H1 (cell line): Measurements from ENCODE around the gene HOXB8. TPM values are rescaled to one million over a fixed set of nuclear protein-coding genes. Genes with fewer than 3 reads are reported as not detected.

Experiments
- CTCF ChIA-PET: fragments of 300-600 bp; sonication (Branson Sonifier 250); formaldehyde crosslinking; loops from one replicate; lab custom pipeline; 2021; ENCODE audit not compliant: partially characterized antibody; lab: Charles Lee
- POLR2A ChIA-PET: fragments of 300-600 bp; sonication (Branson Sonifier 250); formaldehyde crosslinking; loops from one replicate; lab custom pipeline; 2021; ENCODE audit warnings: inconsistent platforms; ENCODE audit not compliant: partially characterized antibody; lab: Charles Lee
- DNase-seq, 2 experiments: peaks; one replicate each; pipeline versions ENCODE4 v3.0.0 to v3.0.0-alpha.2; 2010 to 2022; ENCODE audit warnings: low spot score in 2 of 2, low read depth in 1 of 2, mixed read lengths in 1 of 2
- FAIRE-seq: peaks from 2 replicates; lab custom pipeline; 2011; peaks lifted over from hg19 to GRCh38; lab: Jason Lieb, UNC
- H2AFZ ChIP-seq: 2 replicates; pipeline ENCODE4 v1.8.1; 2012; ENCODE audit warnings: low read length, inconsistent platforms
- H2AK5ac ChIP-seq: 2 replicates; pipeline ENCODE4 v1.6.1; 2013; ENCODE audit warnings: low read depth, low read length
- H2BK120ac ChIP-seq: replicated peaks from 2 replicates; pipeline ENCODE3; 2013; ENCODE audit warnings: low read depth, low read length, inconsistent platforms
- H2BK12ac ChIP-seq: 2 replicates; pipeline ENCODE4 v1.6.1; 2013; ENCODE audit warnings: low read depth, low read length
- H2BK15ac ChIP-seq: 2 replicates; pipeline ENCODE4 v1.6.1; 2013; ENCODE audit warnings: low read length
- H2BK20ac ChIP-seq: 2 replicates; pipeline ENCODE4 v1.6.1; 2013; ENCODE audit warnings: low read length
- H2BK5ac ChIP-seq: 2 replicates; pipeline ENCODE4 v1.6.1; 2013; ENCODE audit warnings: low read depth, low read length
- H3K14ac ChIP-seq: 2 replicates; pipeline ENCODE4 v1.6.1; 2013; ENCODE audit warnings: inconsistent platforms; ENCODE audit not compliant: insufficient read length
- H3K18ac ChIP-seq: 2 replicates; pipeline ENCODE4 v1.6.1; 2013; ENCODE audit warnings: low read length; ENCODE audit errors: extremely low read depth
- H3K23ac ChIP-seq: 2 replicates; pipeline ENCODE4 v1.6.1; 2013; ENCODE audit warnings: inconsistent platforms; ENCODE audit not compliant: insufficient read length
- H3K23me2 ChIP-seq: 2 replicates; pipeline ENCODE4 v1.6.1; 2013; ENCODE audit warnings: low read depth, low read length
- H3K27ac ChIP-seq: 2 replicates; pipeline ENCODE4 v1.6.1; 2011; ENCODE audit warnings: low read depth, low read length, inconsistent platforms
- H3K27me3 ChIP-seq, 4 experiments: replicated peaks in 1 of 4; 1 replicate in 1 of 4; 2 replicates in 3 of 4; pipeline versions ENCODE4 v1.6.1 to v1.8.1; 2011 to 2013; ENCODE audit warnings: low read length in 3 of 4, mild to moderate bottlenecking in 3 of 4, inconsistent platforms in 2 of 4, mixed read lengths in 2 of 4, moderate library complexity in 1 of 4; ENCODE audit not compliant: control insufficient read depth in 3 of 4, insufficient read depth in 3 of 4; ENCODE audit errors: extremely low read depth in 1 of 4
- H3K36me3 ChIP-seq, 4 experiments: 2 replicates each; pipeline versions ENCODE4 v1.6.1 to v1.8.1; 2011 to 2013; ENCODE audit warnings: mild to moderate bottlenecking in 4 of 4, low read length in 3 of 4, moderate library complexity in 2 of 4, control low read depth in 1 of 4, inconsistent platforms in 1 of 4; ENCODE audit not compliant: insufficient read depth in 4 of 4, control insufficient read depth in 2 of 4
- H3K4ac ChIP-seq: replicated peaks from 2 replicates; pipeline ENCODE3; 2013; ENCODE audit warnings: low read length, low read depth, mixed read lengths, inconsistent platforms; ENCODE audit not compliant: insufficient read length
- H3K4me1 ChIP-seq, 4 experiments: replicated peaks in 1 of 4; 1 replicate in 1 of 4; 2 replicates in 3 of 4; pipeline versions ENCODE4 v1.6.1 to v1.8.1; 2011 to 2013; ENCODE audit warnings: low read length in 3 of 4, inconsistent platforms in 2 of 4, mixed read lengths in 1 of 4; ENCODE audit not compliant: insufficient read depth in 4 of 4, control insufficient read depth in 3 of 4
- H3K4me2 ChIP-seq, 2 experiments: 2 replicates each; pipeline versions ENCODE4 v1.6.1 to v1.8.1; 2011 to 2013; ENCODE audit warnings: low read depth in 2 of 2, low read length in 2 of 2, control low read depth in 1 of 2, inconsistent platforms in 1 of 2, mild to moderate bottlenecking in 1 of 2; ENCODE audit not compliant: insufficient read depth in 1 of 2
- H3K4me3 ChIP-seq, 4 experiments: fragments of 200-600, 300-600 bp in 1 of 4; sonication (generic), shearing (Covaris generic), sonication (Bioruptor Twin) in 1 of 4; 2 replicates each; pipeline versions ENCODE4 v1.5.1 to v1.8.1; 2011 to 2016; ENCODE audit warnings: low read length in 4 of 4, low read depth in 3 of 4, control low read depth in 2 of 4, inconsistent platforms in 2 of 4, mild to moderate bottlenecking in 2 of 4, mixed read lengths in 1 of 4, moderate library complexity in 1 of 4; ENCODE audit not compliant: insufficient read depth in 2 of 4; ENCODE audit errors: extremely low read depth in 1 of 4
- H3K56ac ChIP-seq: replicated peaks from 2 replicates; pipeline ENCODE3; 2013; ENCODE audit warnings: low read depth, mild to moderate bottlenecking, mixed read lengths, low read length, inconsistent platforms; ENCODE audit not compliant: insufficient read length
- H3K79me1 ChIP-seq: 2 replicates; pipeline ENCODE4 v1.6.1; 2013; ENCODE audit warnings: low read depth, low read length, control low read depth
- H3K79me2 ChIP-seq, 2 experiments: 2 replicates each; pipeline versions ENCODE4 v1.6.1 to v1.8.1; 2012 to 2013; ENCODE audit warnings: low read length in 2 of 2, mild to moderate bottlenecking in 2 of 2, inconsistent platforms in 1 of 2; ENCODE audit not compliant: insufficient read depth in 2 of 2, control insufficient read depth in 1 of 2
- H3K9ac ChIP-seq, 4 experiments: replicated peaks in 1 of 4; 1 replicate in 1 of 4; 2 replicates in 3 of 4; pipeline versions ENCODE4 v1.6.1 to v1.8.1; 2011 to 2013; ENCODE audit warnings: low read depth in 3 of 4, low read length in 3 of 4, control low read depth in 2 of 4, mild to moderate bottlenecking in 2 of 4, moderate library complexity in 2 of 4, inconsistent platforms in 1 of 4; ENCODE audit errors: extremely low read depth in 1 of 4
- H3K9me3 ChIP-seq, 2 experiments: 2 replicates each; pipeline versions ENCODE4 v1.6.1 to v1.8.1; 2012 to 2013; ENCODE audit warnings: mild to moderate bottlenecking in 2 of 2, moderate library complexity in 2 of 2, control low read depth in 1 of 2, inconsistent platforms in 1 of 2, low read depth in 1 of 2, low read length in 1 of 2, mixed read lengths in 1 of 2; ENCODE audit not compliant: insufficient read depth in 2 of 2
- H4K20me1 ChIP-seq, 2 experiments: replicated peaks in 1 of 2; 2 replicates each; pipeline versions ENCODE3 to v1.8.1; 2011 to 2013; ENCODE audit warnings: inconsistent platforms in 2 of 2, low read length in 2 of 2, mild to moderate bottlenecking in 1 of 2; ENCODE audit not compliant: insufficient read depth in 2 of 2, control insufficient read depth in 1 of 2
- H4K5ac ChIP-seq: 2 replicates; pipeline ENCODE4 v1.6.1; 2013; ENCODE audit warnings: low read length, low read depth, mixed read lengths, inconsistent platforms; ENCODE audit not compliant: insufficient read length
- H4K8ac ChIP-seq: 2 replicates; pipeline ENCODE4 v1.8.0; 2013; ENCODE audit warnings: mild to moderate bottlenecking, moderate library complexity, low read length, inconsistent platforms; ENCODE audit not compliant: insufficient read depth; ENCODE audit errors: extremely low read depth
- H4K91ac ChIP-seq: replicated peaks from 2 replicates; pipeline ENCODE3; 2013; ENCODE audit warnings: low read length, mixed read lengths, inconsistent platforms; ENCODE audit not compliant: insufficient read length
- BCL11A ChIP-seq, 2 experiments: IDR thresholded peaks; one replicate each; pipeline ENCODE4 v1.6.1; 2011; ENCODE audit warnings: low read depth in 2 of 2, low read length in 2 of 2, mild to moderate bottlenecking in 2 of 2
- CBX8 ChIP-seq: fragments of 300-800, 300-1000 bp; sonication (generic); IDR thresholded peaks from 2 replicates; pipeline ENCODE4 v1.7.1; 2016; ENCODE audit warnings: low read depth, low read length, borderline replicate concordance
- EZH2 ChIP-seq: fragments of 200-600 bp; sonication (generic); IDR thresholded peaks from 2 replicates; pipeline ENCODE4 v1.7.1; 2012; ENCODE audit warnings: low read depth, mild to moderate bottlenecking, moderate library complexity, low read length, inconsistent platforms; ENCODE audit not compliant: severe bottlenecking
- RFX5 ChIP-seq: IDR thresholded peaks from 2 replicates; pipeline ENCODE4 v1.6.1; 2011; ENCODE audit warnings: low read depth, low read length, improper control_type of control experiment, borderline replicate concordance
- RNF2 ChIP-seq: fragments of 200-900, 300-1000 bp; sonication (generic); IDR thresholded peaks from 2 replicates; pipeline ENCODE4 v1.7.1; 2016; ENCODE audit warnings: borderline replicate concordance, low read depth, mild to moderate bottlenecking, antibody characterized with exemption, low read length; ENCODE audit not compliant: poor library complexity, severe bottlenecking; ENCODE audit errors: missing control alignments
- SUZ12 ChIP-seq: fragments of 200-600 bp; sonication (generic); IDR thresholded peaks from 2 replicates; pipeline ENCODE4 v1.6.1; 2012; ENCODE audit warnings: mild to moderate bottlenecking, inconsistent platforms, low read length, moderate library complexity, mixed read lengths
- USF2 ChIP-seq: IDR thresholded peaks from 2 replicates; pipeline ENCODE4 v1.6.1; 2011; ENCODE audit warnings: low read length, improper control_type of control experiment
- YY1 ChIP-seq: IDR thresholded peaks from 2 replicates; pipeline ENCODE4 v1.6.1; 2011; ENCODE audit warnings: low read depth, mild to moderate bottlenecking, low read length
- WGBS, 2 experiments: shearing (Covaris generic) in 1 of 2; methylation state at CpG; one replicate each; pipeline versions ENCODE4 v1.1.6 to v1.1.7; 2013 to 2015; ENCODE audit warnings: low lambda C conversion rate in 2 of 2, mixed read lengths in 2 of 2, inconsistent platforms in 1 of 2, low coverage in 1 of 2, missing lambda C conversion rate in 1 of 2; ENCODE audit not compliant: insufficient replicate concordance in 2 of 2, insufficient coverage in 1 of 2, insufficient read length in 1 of 2; ENCODE audit errors: extremely low coverage in 1 of 2, missing lambda C conversion rate in 1 of 2; 5-methylcytosine and 5-hydroxymethylcytosine counted together
- polyA plus RNA-seq, 7 experiments: library from polyadenylated mRNA; depleted of rRNA in 3 of 7; stranded (reverse) in 5 of 7; unstranded in 2 of 7; fragments of >200 nt in 5 of 7; fragments of 200-250 nt in 2 of 7; gene quantifications; 1 replicate in 5 of 7; 2 replicates in 1 of 7; 4 replicates in 1 of 7; pipeline versions ENCODE4 v1.2.1 to v1.2.3, GENCODE V29; 2011 to 2013; ENCODE audit warnings: missing spikeins in 2 of 7, mixed read lengths in 2 of 7
- total RNA-seq: library from RNA; stranded (reverse); fragmentation: NEBNext Ultra II Directional; extraction: Animal tissue kit (Norgen Biotek cat#: 25700); gene quantifications from 2 replicates; pipeline ENCODE4 v1.2.1, GENCODE V29; 2021

The HOXB8 gene
- total and polyA plus RNA-seq, 2 of the 8 experiments (the other 6 are each of a cell fraction or from before 2014, with no cell fraction given), result not detected

GRCh38 chr17:48589831-48590606, 25.1 kb downstream of the HOXB8 start, which contains the start of gene HOXB3:
Gene HOXB3 (minus strand): TSS chr17:48590241. CDS start chr17:48552474, 37,767 bp downstream.
- H3K4me3 ChIP-seq, result no peak within 1 kb of the TSS
- H3K18ac ChIP-seq, result no peak within 1 kb of the TSS; the same call in 1 of the 2 replicates
- no peak within 1 kb of the TSS for H3K4ac ChIP-seq
- H3K56ac ChIP-seq, result no peak within 1 kb of the TSS
- H2BK12ac ChIP-seq, result no peak within 1 kb of the TSS
- no peak within 1 kb of the TSS for H4K8ac ChIP-seq
- H4K5ac ChIP-seq, result no peak within 1 kb of the TSS
- no peak within 1 kb of the TSS for H3K27ac ChIP-seq
- H2AK5ac ChIP-seq, result peak within 1 kb of the TSS; percentile 55; the same call in 1 of the 2 replicates
- no peak within 1 kb of the TSS for H2AFZ ChIP-seq
- no peaks in the 10 kb centered on the region for H3K23me2 ChIP-seq
- H3K4me2 ChIP-seq, result no peak within 1 kb of the TSS
- no peak within 1 kb of the TSS for H3K9ac ChIP-seq
- no peak within 1 kb of the TSS for H2BK5ac ChIP-seq
- ChIA-PET POLR2A (no interaction called here), CTCF (interaction anchor here (0.5 to 7.0 kb wide), 12 partner anchors 26 to 296 kb away, joined by 3 to 53 read pairs (median 3); no protein-coding TSS in a partner anchor)
- peaks cover 0 to 6% (median 0%) of the 10 kb centered on the region in 4 experiments; a peak in 1 of 8 replicates for H3K36me3 ChIP-seq
- no peaks in the 10 kb centered on the region; a peak in 1 of 4 replicates for H3K9me3 ChIP-seq
- peaks cover 20 to 37% of the 10 kb centered on the region in 2 experiments for H4K20me1 ChIP-seq
- no peak within 1 kb of the TSS for H3K23ac ChIP-seq
- H2BK15ac ChIP-seq, result peak within 1 kb of the TSS; percentile 81; the same call in 1 of the 2 replicates
- no peak within 1 kb of the TSS for H2BK20ac ChIP-seq
- H3K14ac ChIP-seq, result no peak within 1 kb of the TSS
- DNase-seq (no peak), FAIRE-seq (no peak)
- WGBS, 2 experiments, result 10% methylated on average over 23 of the region's 23 CpGs; no CpG with 5 or more reads in 1 of the 2 experiments
- H4K91ac ChIP-seq, result no peak within 1 kb of the TSS
- H3K4me1 ChIP-seq, result peaks cover 0 to 7% (median 3%) of the 10 kb centered on the region in 4 experiments; a peak in 5 of 7 replicates
- peaks cover 96 to 100% (median 99%) of the 10 kb centered on the region in 4 experiments for H3K27me3 ChIP-seq
- TF ChIP-seq YY1 (no peak), SUZ12 (peak; percentile 94), RNF2 (peak; percentile 93), USF2 (0 out of 2 replicates have a peak, but pooled peaks have one; percentile 8), CBX8 (peak; percentile 85; the same call in 1 of the 2 replicates), RFX5 (no peak), BCL11A (IDR thresholded peaks at IDR 0.05; ENCODE audit: low read depth in 2 of 2, low read length in 2 of 2) (no peak), EZH2 (peak; percentile 94)
- no peaks in the 10 kb centered on the region for H3K79me2 ChIP-seq
- H2BK120ac ChIP-seq, result no peak within 1 kb of the TSS
- no peaks in the 10 kb centered on the region for H3K79me1 ChIP-seq
